ENCODE results near the gene RAB3IL1. TPM values are rescaled to one million over a fixed set of nuclear protein-coding genes. Genes with fewer than 3 reads are reported as not detected.

RAB3IL1 gene
- total RNA-seq, 1 experiment from 2014 or later: 2.3 TPM

DNA sequence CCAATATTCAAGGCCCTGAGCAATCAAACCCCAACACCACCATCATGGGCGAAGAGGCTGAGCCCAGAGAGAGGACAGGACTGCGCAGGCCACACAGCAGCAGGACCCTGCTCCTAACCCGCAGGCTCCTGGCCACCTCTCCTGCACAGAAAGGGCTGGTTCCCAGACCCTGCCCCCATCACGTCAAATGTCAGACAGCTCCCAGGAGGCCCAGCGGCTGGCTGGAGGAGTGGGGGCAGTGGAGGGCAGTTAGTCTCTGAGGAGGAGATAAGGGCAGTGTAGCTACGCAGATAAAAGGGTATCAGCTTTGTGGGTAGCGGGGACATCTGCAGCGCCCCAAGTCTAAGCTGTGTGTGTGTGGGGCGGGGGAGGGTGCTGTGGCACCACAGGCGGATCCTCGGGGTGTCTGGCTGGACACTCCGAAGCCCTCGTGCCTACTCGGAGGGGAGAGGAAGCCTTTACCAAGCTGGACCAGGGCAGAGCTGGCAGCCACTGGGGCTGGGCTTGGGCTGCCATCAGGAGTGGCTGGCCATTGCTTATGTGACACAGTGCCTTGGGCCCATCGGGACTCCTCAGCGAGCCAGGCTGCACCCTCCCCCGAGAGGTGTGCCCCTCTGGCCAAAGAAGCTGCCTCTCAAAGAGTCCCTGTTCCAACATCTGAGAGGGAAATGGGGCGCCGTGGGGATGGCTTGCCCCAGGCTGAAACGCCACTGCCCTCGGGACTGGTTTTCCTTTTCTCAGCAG lies 47.5 kb downstream of the RAB3IL1 start:
- intact Hi-C loops (cut with micrococcal nuclease): no loop called here
- H3K4me1 Mint-ChIP-seq (ENCODE audit: insufficient read depth, unreplicated experiment): peaks cover 18% of the 10 kb centered on the region

DNA sequence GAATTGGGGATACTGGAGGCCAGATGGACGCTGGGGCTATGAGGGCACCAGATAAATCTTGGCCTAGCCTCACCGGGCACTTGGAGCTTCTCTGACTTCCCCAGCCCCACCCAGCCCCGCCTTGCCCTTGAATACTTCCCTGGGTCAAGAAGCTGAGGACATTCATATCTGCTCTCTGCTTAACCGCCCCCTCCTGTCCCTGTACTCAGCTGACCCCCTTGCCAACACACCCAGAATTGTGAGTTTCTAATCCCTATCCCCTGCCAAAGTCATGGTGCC lies 48.0 kb downstream of the RAB3IL1 start:
- Mint-ChIP-seq H3K27me3 (ENCODE audit: insufficient read depth, unreplicated experiment) (no peaks in the 10 kb centered on the region), H3K4me1 (ENCODE audit: insufficient read depth, unreplicated experiment) (peaks cover 14% of the 10 kb centered on the region), H3K4me3 (ENCODE audit: unreplicated experiment) (no peak overlapping the region), H3K27ac (ENCODE audit: low read depth, unreplicated experiment) (no peak overlapping the region), H3K9me3 (ENCODE audit: unreplicated experiment) (no peaks in the 10 kb centered on the region), H3K36me3 (ENCODE audit: insufficient read depth, unreplicated experiment) (no peaks in the 10 kb centered on the region)
- TF ChIP-seq, protein P1, sequence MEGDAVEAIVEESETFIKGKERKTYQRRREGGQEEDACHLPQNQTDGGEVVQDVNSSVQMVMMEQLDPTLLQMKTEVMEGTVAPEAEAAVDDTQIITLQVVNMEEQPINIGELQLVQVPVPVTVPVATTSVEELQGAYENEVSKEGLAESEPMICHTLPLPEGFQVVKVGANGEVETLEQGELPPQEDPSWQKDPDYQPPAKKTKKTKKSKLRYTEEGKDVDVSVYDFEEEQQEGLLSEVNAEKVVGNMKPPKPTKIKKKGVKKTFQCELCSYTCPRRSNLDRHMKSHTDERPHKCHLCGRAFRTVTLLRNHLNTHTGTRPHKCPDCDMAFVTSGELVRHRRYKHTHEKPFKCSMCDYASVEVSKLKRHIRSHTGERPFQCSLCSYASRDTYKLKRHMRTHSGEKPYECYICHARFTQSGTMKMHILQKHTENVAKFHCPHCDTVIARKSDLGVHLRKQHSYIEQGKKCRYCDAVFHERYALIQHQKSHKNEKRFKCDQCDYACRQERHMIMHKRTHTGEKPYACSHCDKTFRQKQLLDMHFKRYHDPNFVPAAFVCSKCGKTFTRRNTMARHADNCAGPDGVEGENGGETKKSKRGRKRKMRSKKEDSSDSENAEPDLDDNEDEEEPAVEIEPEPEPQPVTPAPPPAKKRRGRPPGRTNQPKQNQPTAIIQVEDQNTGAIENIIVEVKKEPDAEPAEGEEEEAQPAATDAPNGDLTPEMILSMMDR (IDR thresholded peaks at IDR 0.05; ENCODE audit: unreplicated experiment): no peak
- ChIA-PET CTCF (interaction anchor here (0.6 to 4.4 kb wide), 9 partner anchors 9 to 434 kb away, joined by 3 to 32 read pairs (median 8); no protein-coding TSS in a partner anchor), POLR2A (no interaction called here)
- DNase-seq (ENCODE audit: unreplicated experiment): no peak
- no TSS peak for BruUV-seq (replicated peaks)
- intact Hi-C loops (cut with micrococcal nuclease): no loop called here

More for the DNA sequence above, 47.5 kb downstream of the RAB3IL1 start:
- no peaks in the 10 kb centered on the region for H3K36me3 Mint-ChIP-seq (ENCODE audit: insufficient read depth, unreplicated experiment)
- H3K27ac Mint-ChIP-seq (ENCODE audit: low read depth, unreplicated experiment): no peak overlapping the region
- no TSS peak for BruUV-seq (replicated peaks)
- POLR2A ChIA-PET: interaction anchor here (1.0 to 1.4 kb wide), 3 partner anchors 20 to 77 kb away, joined by 4 to 6 read pairs (median 4); partner anchors contain the start of gene FEN1
- no peaks in the 10 kb centered on the region for H3K27me3 Mint-ChIP-seq (ENCODE audit: insufficient read depth, unreplicated experiment)
- TF ChIP-seq, protein P1 (IDR thresholded peaks at IDR 0.05; ENCODE audit: unreplicated experiment): no peak
- no peak overlapping the region for H3K4me3 Mint-ChIP-seq (ENCODE audit: unreplicated experiment)
- no peaks in the 10 kb centered on the region for H3K9me3 Mint-ChIP-seq (ENCODE audit: unreplicated experiment)
- DNase-seq (ENCODE audit: unreplicated experiment): no peak
- CTCF ChIA-PET: interaction anchor here (0.6 to 4.4 kb wide), 20 partner anchors 9 to 980 kb away, joined by 3 to 32 read pairs (median 4); partner anchors contain the start of gene FADS1

DNA sequence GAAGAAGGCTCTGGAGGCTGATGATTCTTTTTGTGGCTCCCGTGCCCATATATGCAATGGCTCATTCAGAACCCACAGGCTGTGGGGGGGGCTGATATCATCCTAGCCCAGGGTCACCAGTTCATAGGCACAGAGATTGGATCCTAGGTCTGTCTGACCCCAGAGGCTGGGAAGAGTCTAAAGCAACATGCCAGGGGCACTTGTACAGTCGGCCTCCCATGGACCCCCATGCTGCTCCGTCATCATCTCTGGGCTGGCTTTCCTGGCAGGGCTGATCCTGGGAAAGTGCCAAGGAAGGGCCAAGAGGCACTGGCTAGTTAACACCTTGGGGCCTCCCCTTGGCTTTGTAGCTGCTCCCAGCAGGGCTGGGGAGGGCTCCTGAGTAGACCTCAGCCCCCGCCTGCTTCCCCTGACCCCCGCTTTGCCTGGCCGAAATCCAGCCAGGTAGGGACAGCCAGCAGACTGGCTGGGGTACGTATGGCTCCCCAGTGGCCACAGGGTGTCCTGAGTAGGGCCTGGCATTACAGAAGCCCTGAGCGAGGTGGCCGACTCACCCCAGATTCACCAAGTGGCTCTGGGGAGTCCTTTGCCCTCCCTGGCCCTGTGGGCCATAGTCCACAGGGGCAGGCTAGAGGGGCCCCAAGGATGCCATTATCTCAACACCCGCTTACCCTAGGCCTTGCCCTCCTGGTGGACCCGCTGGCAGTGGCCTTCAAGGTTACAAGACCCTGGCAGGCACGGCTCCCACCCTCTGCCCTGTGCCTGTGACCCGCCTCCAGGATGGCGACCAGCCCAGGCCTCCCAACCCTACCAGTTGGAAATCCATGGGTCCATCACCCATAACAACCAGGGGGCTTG lies 48.6 kb downstream of the RAB3IL1 start:
- intact Hi-C loops (cut with micrococcal nuclease): no loop called here
- Mint-ChIP-seq H3K4me3 (ENCODE audit: unreplicated experiment) (no peak overlapping the region), H3K9me3 (ENCODE audit: unreplicated experiment) (no peaks in the 10 kb centered on the region), H3K4me1 (ENCODE audit: insufficient read depth, unreplicated experiment) (peaks cover 9% of the 10 kb centered on the region), H3K36me3 (ENCODE audit: insufficient read depth, unreplicated experiment) (no peaks in the 10 kb centered on the region), H3K27ac (ENCODE audit: low read depth, unreplicated experiment) (no peak overlapping the region), H3K27me3 (ENCODE audit: insufficient read depth, unreplicated experiment) (no peaks in the 10 kb centered on the region)
- CTCF ChIA-PET: interaction anchor here (1.0 to 3.5 kb wide), 5 partner anchors 8 to 240 kb away, joined by 4 to 24 read pairs (median 8); no protein-coding TSS in a partner anchor
- POLR2A ChIA-PET: no interaction called here
- no peak for DNase-seq (ENCODE audit: unreplicated experiment)
- TF ChIP-seq, protein P1 (IDR thresholded peaks at IDR 0.05; ENCODE audit: unreplicated experiment): no peak
- no TSS peak for BruUV-seq (replicated peaks)

DNA sequence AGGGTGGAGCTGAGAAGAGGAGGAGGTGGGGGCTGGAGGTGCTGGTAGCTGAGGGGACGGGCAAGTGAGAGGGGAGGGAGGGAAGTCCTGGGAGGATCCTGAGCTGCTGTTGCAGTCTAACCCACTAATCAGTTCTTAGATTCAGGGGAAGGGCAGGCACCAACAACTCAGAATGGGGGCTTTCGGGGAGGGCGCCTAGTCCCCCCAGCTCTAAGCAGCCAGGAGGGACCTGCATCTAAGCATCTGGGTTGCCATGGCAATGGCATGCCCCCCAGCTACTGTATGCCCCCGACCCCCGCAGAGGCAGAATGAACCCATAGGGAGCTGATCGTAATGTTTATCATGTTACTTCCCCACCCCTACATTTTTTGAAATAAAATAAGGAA lies 50.4 kb downstream of the RAB3IL1 start:
- Mint-ChIP-seq H3K36me3 (ENCODE audit: insufficient read depth, unreplicated experiment) (peaks cover 10% of the 10 kb centered on the region), H3K27me3 (ENCODE audit: insufficient read depth, unreplicated experiment) (no peaks in the 10 kb centered on the region), H3K27ac (ENCODE audit: low read depth, unreplicated experiment) (no peak overlapping the region), H3K9me3 (ENCODE audit: unreplicated experiment) (no peaks in the 10 kb centered on the region), H3K4me3 (ENCODE audit: unreplicated experiment) (no peak overlapping the region), H3K4me1 (ENCODE audit: insufficient read depth, unreplicated experiment) (peaks cover 9% of the 10 kb centered on the region)
- TF ChIP-seq, protein P1 (IDR thresholded peaks at IDR 0.05; ENCODE audit: unreplicated experiment): no peak
- intact Hi-C loops (cut with micrococcal nuclease): no loop called here
- DNase-seq (ENCODE audit: unreplicated experiment): no peak
- CTCF ChIA-PET: interaction anchor here (0.6 to 1.4 kb wide), 5 partner anchors 30 to 215 kb away, joined by 3 to 6 read pairs (median 3); no protein-coding TSS in a partner anchor
- BruUV-seq (replicated peaks): no TSS peak
- POLR2A ChIA-PET: interaction anchor here (0.7 kb wide), 1 partner anchor 46 kb away, joined by 3 read pairs; no protein-coding TSS in a partner anchor

Measured in MCF 10A (cell line).